ACC112 (cell line): ENCODE data around the gene DPP6.

Experiments
- H2AFZ ChIP-seq: fragments of 200-600 bp; sonication (generic); one replicate; pipeline ENCODE4 v1.6.0; 2017; ENCODE audit warnings: antibody characterized with exemption, low read length; ENCODE audit not compliant: unreplicated experiment
- H3K27ac ChIP-seq: fragments of 200-600 bp; sonication (generic); 2 replicates; pipeline ENCODE4 v1.5.1; 2014; ENCODE audit warnings: low read depth, mild to moderate bottlenecking, antibody characterized with exemption, low read length, moderate library complexity
- H3K27me3 ChIP-seq: fragments of 200-600 bp; sonication (generic); 2 replicates; pipeline ENCODE4 v1.6.1; 2014; ENCODE audit warnings: mild to moderate bottlenecking, antibody characterized with exemption, low read length, moderate library complexity, mixed read lengths; ENCODE audit not compliant: insufficient read depth
- H3K36me3 ChIP-seq: fragments of 200-600 bp; sonication (generic); 2 replicates; pipeline ENCODE4 v1.6.1; 2016; ENCODE audit warnings: mild to moderate bottlenecking, antibody characterized with exemption, low read length, moderate library complexity, mixed read lengths; ENCODE audit not compliant: insufficient read depth
- H3K4me1 ChIP-seq: fragments of 200-600 bp; sonication (generic); one replicate; pipeline ENCODE4 v1.6.1; 2016; ENCODE audit warnings: low read length, mixed read lengths; ENCODE audit not compliant: insufficient read depth, unreplicated experiment, control insufficient read depth
- H3K4me3 ChIP-seq: fragments of 200-600 bp; sonication (generic); 2 replicates; pipeline ENCODE4 v1.5.1; 2014; ENCODE audit warnings: mild to moderate bottlenecking, low read depth, low read length
- H3K79me2 ChIP-seq: fragments of 200-600 bp; sonication (generic); one replicate; pipeline ENCODE4 v1.6.0; 2016; ENCODE audit warnings: low read length; ENCODE audit not compliant: control insufficient read depth, unreplicated experiment, insufficient read depth

DPP6 gene

GRCh38 chr7:154879629-154880028 lies 827.4 kb downstream of the DPP6 start:
- Histone ChIP-seq H3K27ac (no peak overlapping the region), H3K4me1 (no peaks in the 10 kb centered on the region), H2AFZ (no peak overlapping the region), H3K79me2 (no peaks in the 10 kb centered on the region), H3K36me3 (no peaks in the 10 kb centered on the region), H3K4me3 (no peak overlapping the region), H3K27me3 (no peaks in the 10 kb centered on the region)

GRCh38 chr7:154880513-154880912 lies 828.3 kb downstream of the DPP6 start:
- no peak overlapping the region for H3K4me3 ChIP-seq
- no peaks in the 10 kb centered on the region for H3K4me1 ChIP-seq
- H3K27me3 ChIP-seq: no peaks in the 10 kb centered on the region
- H3K79me2 ChIP-seq: no peaks in the 10 kb centered on the region
- no peak overlapping the region for H3K27ac ChIP-seq
- no peak overlapping the region for H2AFZ ChIP-seq
- H3K36me3 ChIP-seq: no peaks in the 10 kb centered on the region

DNA sequence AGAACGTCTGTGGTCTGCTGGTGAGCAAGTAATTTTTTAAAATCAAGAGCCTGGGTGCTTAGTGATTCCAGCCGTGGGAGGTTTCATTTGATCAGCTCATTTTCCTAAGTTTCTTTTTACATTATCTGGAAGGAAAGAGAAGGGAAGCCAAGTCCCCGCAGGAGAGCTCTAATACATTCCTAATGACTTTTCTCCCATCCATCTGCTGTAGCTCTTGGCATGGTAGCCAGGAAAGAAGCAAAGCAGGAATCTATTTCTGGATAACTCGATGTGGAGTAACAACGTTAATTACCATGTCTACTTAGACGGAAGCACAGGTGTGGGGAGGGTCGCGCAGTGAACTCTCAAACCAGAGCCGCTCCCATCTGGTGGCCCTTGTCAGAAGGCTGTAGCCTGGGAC lies 828.8 kb downstream of the DPP6 start:
- Histone ChIP-seq H3K27ac (no peak overlapping the region), H3K36me3 (no peaks in the 10 kb centered on the region), H3K4me1 (no peaks in the 10 kb centered on the region), H2AFZ (no peak overlapping the region), H3K79me2 (no peaks in the 10 kb centered on the region), H3K27me3 (no peaks in the 10 kb centered on the region), H3K4me3 (no peak overlapping the region)

DNA sequence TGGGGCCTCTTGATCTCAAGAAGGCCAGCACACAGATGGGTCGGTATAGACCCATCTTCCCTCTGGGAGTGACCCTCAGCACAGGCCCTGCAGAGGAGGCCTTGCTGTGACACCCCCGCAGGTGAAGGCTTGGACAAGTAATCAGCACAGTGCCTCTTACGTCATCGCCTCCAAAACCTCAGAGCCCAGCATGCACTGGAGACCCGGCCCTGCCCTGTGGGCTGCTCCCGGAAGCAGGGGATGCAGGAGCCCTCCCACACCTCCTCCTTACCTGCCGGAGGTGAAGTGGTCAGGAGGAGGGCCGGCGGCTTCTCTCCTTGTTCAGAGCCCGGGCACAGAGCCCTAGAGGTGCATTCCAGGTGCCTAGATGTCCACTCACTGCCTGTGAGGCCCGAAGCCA lies 829.3 kb downstream of the DPP6 start:
- Histone ChIP-seq H3K4me3 (no peak overlapping the region), H3K27ac (no peak overlapping the region), H3K4me1 (no peaks in the 10 kb centered on the region), H2AFZ (no peak overlapping the region), H3K27me3 (no peaks in the 10 kb centered on the region), H3K79me2 (no peaks in the 10 kb centered on the region), H3K36me3 (no peaks in the 10 kb centered on the region)

GRCh38 chr7:154882931-154883474 lies 830.8 kb downstream of the DPP6 start:
- no peak overlapping the region for H3K27ac ChIP-seq
- H3K4me1 ChIP-seq: no peaks in the 10 kb centered on the region
- no peak overlapping the region for H2AFZ ChIP-seq
- no peak overlapping the region for H3K4me3 ChIP-seq
- no peaks in the 10 kb centered on the region for H3K27me3 ChIP-seq
- H3K36me3 ChIP-seq: no peaks in the 10 kb centered on the region
- H3K79me2 ChIP-seq: no peaks in the 10 kb centered on the region

DNA sequence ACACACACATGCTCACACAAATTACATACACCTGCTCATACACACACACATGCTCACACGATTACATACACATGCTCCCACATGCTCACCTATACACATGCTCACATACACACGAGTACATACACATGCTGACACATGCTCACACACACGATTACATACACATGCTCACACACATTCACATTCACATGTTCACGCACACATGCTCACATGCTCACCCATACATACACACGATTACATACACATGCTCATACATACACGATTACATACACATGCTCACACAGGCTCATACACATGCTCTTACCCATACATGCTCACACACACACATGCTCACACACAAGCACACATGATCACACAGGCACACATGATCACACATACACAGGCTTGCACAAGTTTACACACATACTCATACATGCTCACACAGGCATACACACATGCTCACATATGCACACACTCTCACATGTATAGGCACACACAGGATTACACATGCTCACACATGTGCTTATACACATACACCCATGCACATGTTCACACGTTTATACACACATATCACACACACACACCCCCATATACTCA lies 832.2 kb downstream of the DPP6 start:
- H3K27me3 ChIP-seq: no peaks in the 10 kb centered on the region
- no peak overlapping the region for H3K4me3 ChIP-seq
- no peaks in the 10 kb centered on the region for H3K4me1 ChIP-seq
- H2AFZ ChIP-seq: no peak overlapping the region
- H3K36me3 ChIP-seq: no peaks in the 10 kb centered on the region
- no peak overlapping the region for H3K27ac ChIP-seq
- no peaks in the 10 kb centered on the region for H3K79me2 ChIP-seq

DNA sequence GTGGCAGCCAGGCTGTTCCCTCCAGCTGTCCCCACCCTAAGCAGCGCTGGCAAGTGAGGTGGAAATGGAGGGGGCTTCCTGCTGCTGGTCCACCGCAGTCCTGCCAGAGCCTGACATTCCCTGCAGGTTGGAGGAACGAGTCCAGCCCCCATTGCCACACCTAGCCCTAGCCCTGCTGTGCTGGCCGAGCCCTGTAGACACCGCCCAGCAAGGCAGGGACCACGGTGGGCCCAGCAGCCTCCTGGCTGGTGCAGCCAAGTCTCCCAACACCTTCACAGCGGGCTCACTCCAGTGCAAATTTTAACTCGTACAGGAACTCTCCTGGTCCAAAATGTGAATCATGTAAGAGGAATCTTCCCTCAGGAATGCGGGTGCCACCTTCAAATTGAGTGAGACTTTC lies 834.4 kb downstream of the DPP6 start:
- Histone ChIP-seq H2AFZ (no peak overlapping the region), H3K27me3 (no peaks in the 10 kb centered on the region), H3K4me3 (no peak overlapping the region), H3K27ac (no peak overlapping the region), H3K79me2 (no peaks in the 10 kb centered on the region), H3K4me1 (no peaks in the 10 kb centered on the region), H3K36me3 (no peaks in the 10 kb centered on the region)

GRCh38 chr7:154888690-154889089 lies 836.5 kb downstream of the DPP6 start:
- Histone ChIP-seq H3K36me3 (no peaks in the 10 kb centered on the region), H3K4me1 (no peaks in the 10 kb centered on the region), H3K27ac (no peak overlapping the region), H2AFZ (no peak overlapping the region), H3K27me3 (no peaks in the 10 kb centered on the region), H3K79me2 (no peaks in the 10 kb centered on the region), H3K4me3 (no peak overlapping the region)

DNA sequence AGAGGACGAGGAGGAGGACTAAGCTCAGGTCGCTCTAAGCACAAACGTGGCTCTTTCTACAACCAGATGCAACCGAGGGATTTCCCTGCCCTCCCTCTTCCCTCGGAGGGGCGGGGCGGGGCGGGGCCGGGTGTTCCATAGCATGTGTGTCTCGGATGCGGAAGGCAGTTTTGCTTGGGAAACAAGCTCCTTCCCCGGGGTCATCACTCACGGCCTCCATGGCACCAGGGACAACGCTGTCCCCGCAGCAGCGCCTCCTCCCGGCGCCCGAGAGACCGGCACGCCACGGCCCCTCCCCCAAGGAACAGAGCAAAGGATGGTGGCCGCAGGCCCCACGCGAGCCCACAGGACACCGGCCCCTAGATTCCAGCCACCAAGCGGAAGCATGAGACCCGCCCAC lies 840.3 kb downstream of the DPP6 start:
- Histone ChIP-seq H3K36me3 (no peaks in the 10 kb centered on the region), H3K27ac (no peak overlapping the region), H3K4me1 (no peaks in the 10 kb centered on the region), H2AFZ (no peak overlapping the region), H3K79me2 (no peaks in the 10 kb centered on the region), H3K4me3 (no peak overlapping the region), H3K27me3 (no peaks in the 10 kb centered on the region)

DNA sequence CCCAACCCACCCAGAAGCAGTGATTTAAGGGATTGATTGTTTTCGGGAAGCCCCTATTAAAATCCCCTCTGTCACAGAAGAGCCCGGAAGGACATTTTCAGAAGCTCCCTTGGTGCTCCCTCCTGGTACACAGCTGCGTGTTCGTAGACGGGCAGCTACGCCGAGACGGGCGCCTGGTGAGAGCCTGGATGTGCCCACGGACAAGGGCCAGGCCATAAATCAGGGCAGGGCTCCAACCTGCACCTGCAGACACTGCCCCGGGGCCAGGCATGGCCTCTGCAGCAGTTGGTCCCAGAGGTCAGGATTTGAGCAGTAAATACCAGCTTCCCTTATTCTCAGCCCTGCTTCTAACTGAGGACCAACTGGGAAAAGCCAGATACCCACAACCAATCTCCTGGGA lies 843.9 kb downstream of the DPP6 start:
- H3K4me3 ChIP-seq: no peak overlapping the region
- no peaks in the 10 kb centered on the region for H3K4me1 ChIP-seq
- H3K27ac ChIP-seq: no peak overlapping the region
- no peaks in the 10 kb centered on the region for H3K79me2 ChIP-seq
- no peaks in the 10 kb centered on the region for H3K36me3 ChIP-seq
- no peaks in the 10 kb centered on the region for H3K27me3 ChIP-seq
- no peak overlapping the region for H2AFZ ChIP-seq

GRCh38 chr7:154898973-154899855 lies 847.0 kb downstream of the DPP6 start:
- Histone ChIP-seq H3K4me1 (no peaks in the 10 kb centered on the region), H3K27me3 (no peaks in the 10 kb centered on the region), H3K36me3 (no peaks in the 10 kb centered on the region), H2AFZ (no peak overlapping the region), H3K79me2 (no peaks in the 10 kb centered on the region), H3K4me3 (no peak overlapping the region), H3K27ac (no peak overlapping the region)
